Measurements from ENCODE around the gene JAKMIP2.
A peak's percentile ranks its signal among the peaks of the same experiment; 100 is the strongest.
"Not testable (repeated sequence)": the region's sequence is repeated elsewhere in the genome, so short reads cannot be mapped to it uniquely, and the experiment has no call there.

Gene JAKMIP2

GRCh38 chr5:147782110-147783028, at the start of gene JAKMIP2:
Gene JAKMIP2 (minus strand): TSS chr5:147782728. CDS start chr5:147671806, 110,922 bp downstream.
- peak; percentile 83 for DNase-seq

DNA sequence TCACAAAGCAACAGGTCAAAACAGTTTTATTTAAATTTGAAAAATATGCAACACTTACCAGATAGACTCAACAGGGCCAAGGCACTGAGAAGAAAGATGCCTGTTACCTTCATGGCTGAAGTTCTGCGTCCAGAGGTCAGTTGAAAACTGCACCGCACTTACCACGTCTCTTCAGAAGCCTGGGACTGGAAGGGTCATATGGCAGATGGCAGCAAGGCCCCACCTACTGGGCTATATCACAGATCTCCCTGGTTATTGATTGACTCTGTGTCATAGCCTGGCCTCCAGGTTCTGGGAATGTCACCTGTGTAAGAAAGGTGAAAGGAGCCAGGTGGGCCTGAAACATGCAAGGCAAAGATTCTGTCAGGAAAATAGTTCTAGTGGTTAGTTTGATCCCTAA, 48.9 kb upstream of the JAKMIP2 start, which contains the start of gene SPINK1:
SPINK1 (minus strand) TSS at position 207 of the 400 bp plus-strand sequence; CDS start at position 113, 94 bp downstream.
- no peak for DNase-seq

DNA sequence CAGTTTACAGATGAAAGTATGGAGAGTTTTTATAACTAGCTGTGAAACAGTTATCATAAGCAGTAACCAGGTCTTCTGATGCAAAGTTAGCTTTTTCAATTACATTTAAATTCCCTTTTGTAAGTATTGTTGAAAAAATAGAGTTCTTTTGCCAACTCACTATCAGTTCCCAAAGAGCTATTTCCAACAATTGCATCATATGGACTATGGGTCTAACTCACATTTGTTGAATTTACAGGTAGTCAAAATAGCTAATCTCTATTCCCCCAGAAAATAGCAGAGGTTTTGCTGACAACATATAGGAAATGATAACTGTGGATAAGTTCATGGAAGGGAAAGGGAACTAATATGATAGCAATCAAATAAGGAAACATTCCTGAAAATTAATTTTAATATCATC, 47.5 kb upstream of the JAKMIP2 start:
- peak; percentile 14 for DNase-seq

DNA sequence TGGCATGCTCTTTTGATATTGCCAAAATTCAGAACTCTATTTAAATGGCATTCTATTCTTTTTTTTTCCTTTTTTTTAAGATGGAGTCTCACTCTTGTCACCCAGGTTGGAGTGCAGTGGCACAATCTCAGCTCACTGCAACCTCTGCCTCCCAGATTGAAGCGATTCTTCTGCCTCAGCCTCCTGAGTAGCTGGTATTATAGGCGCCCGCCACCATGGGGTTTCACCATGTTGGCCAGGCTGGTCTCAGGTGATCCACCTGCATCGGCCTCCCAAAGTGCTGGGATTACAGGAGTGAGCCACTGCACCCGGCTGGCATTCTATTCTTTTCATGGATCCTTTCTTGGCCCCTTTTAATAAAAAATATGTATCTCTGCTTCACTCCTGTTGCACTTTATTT, 44.5 kb upstream of the JAKMIP2 start:
- DNase-seq = not testable (repeated sequence)

GRCh38 chr5:147826361-147826760, 43.8 kb upstream of the JAKMIP2 start:
- no peak for DNase-seq

DNA sequence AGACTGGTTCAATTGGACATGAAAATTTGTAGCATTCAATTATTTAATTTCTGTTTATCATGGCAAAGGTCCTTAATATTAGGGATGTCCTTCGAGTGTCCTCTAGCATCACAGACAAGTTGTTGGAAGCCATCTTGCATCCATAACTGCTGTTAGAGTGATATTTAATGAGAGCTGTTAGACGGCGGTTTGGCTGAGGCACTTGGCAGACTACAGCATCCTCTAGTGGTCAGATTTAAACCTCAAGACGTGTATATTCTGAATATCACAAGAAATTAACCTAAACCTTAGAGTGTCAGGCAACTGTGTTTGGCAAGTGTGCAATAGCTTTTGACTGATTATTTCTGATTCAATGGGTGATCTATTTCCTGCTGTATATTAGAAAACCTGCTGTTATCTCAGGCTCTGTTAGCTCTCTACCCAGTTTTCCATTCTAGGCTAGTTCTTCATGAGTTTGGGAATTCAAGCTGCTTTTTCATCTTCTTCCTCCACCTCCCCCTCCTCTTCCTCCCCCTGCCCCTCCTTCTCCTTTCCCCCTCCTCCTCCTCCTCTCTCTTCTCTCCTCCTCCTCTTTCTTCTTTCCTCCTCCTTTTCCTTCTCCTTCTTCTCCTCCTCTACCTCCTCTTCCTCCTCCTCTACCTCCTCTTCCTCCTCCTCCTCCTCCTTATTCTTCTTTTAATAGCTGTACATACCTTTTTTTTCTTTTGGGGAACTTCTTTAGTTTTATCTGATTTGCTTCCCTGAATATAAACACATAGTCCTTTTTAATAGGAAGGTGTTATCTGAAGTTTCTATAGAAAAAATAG, 40.4 kb upstream of the JAKMIP2 start:
- DNase-seq = peak; percentile 64

DNA sequence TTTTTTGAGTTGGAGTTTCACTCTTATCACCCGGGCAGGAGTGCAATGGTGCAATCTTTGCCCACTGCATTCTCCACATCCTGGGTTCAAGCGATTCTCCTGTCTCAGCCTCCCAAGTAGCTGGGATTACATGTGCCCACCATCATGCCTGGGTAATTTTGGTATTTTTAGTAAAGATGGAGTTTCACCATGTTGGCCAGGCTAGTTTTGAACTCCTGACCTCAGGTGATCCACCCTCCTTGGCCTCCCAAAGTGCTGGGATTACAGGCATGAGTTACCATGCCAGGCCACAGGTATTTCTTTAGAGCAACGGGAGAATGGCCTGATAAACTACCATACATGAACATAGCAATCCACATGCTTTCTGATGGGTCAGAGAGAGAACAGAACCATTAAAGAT, 39.7 kb upstream of the JAKMIP2 start:
- not testable (repeated sequence) for DNase-seq

- no peak for DNase-seq
Observed at GRCh38 chr5:147821766-147822165, 39.2 kb upstream of the JAKMIP2 start.

DNA sequence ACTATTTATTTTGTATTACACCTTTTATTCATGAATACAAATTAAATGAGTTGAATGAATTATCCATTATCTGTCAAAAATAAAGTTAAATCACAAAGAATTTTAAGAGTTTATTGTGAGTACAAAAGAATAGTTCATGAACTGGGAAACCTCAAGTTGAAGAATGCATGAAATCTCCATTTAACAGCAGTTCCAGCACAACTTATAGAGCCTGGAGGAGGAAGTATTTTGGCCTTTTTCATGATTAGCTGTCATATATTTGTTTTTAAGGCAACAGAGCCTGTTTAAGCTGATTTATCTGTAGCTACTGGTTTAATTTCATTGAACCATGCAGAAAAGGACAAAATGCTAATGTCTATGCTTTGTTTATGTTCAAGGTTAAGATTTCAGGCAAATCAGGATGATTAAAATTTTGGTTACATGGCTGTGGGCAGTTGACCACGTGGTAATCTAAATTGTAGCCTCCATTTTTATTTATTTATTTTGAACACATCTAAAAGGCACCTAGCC, 36.8 kb upstream of the JAKMIP2 start:
- DNase-seq = no peak

DNA sequence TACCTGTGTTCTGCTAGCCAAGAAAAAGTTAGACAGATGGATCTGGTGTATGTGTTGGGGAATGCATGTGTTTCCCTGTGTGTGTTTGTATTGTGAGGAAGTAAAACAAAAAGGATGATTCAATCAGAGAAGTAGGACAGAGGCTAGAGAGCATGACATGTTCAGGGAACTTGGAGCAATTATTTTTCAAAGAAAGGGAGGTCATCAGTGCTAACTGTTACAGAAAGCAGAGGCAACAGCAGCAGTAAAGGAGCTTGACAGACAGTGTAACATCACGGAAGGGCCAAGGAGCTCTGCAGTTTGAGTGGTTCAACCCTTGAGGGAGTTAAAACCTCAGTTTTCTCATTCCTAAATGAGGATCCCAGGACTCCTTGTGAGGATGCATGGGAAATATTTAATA, 35.8 kb upstream of the JAKMIP2 start:
- no peak for DNase-seq

DNA sequence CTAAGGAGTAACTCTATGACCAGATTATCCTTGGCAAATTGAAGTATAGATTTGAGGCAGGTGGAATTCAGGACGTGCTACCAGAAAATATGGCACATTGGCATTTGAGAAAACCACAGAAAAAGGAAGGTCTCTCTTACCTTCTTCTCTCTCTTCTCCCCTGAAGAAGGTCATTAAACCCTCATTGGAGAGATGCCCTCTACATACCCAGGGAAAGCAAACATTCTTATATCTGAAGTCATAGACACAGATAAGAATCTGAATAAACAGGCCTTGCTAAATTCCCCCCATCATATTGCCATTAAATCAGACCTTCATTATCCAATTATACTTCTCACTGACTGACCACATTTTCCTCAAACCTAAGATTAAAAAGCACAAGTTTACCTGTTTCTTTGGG, 31.2 kb upstream of the JAKMIP2 start:
- no peak for DNase-seq

DNA sequence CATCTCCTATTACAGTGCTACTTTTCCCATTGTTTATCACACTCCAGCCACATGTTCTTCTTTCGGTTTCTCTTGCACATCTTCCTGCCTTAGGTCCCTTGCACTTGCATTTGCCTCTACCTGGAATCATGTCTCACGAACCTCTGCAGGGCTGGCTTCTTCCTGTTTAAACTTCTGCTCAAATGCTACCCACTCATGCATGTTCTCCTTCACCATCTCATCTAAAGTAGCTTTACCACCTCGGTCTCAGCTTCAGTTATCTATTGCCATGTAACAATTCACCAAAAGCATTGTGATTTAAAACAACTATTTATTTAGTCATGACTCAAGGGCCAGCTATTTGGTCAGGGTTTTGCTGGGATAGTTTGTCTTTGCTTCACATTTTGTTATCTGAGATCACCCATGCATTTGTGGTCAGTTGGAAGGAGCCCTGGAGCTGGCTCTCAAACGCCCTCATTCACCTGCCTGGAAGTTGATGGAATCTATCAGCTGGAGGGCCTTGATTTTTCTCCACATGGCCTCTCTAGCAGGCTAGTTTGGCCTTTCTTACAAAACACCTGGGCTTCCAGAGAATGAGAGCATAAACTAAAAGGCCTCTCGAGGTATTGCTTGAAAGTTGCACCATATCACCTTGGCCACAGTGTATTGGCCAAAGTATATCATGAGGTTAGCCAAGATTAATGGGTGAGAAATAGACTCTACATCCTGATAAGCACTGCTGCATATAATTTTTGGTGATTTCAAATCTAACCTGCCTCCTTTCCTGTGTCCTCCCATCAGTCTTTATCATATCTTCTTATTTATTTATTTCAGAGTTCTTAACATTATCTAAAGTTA, 27.5 kb upstream of the JAKMIP2 start:
- no peak for DNase-seq

DNA sequence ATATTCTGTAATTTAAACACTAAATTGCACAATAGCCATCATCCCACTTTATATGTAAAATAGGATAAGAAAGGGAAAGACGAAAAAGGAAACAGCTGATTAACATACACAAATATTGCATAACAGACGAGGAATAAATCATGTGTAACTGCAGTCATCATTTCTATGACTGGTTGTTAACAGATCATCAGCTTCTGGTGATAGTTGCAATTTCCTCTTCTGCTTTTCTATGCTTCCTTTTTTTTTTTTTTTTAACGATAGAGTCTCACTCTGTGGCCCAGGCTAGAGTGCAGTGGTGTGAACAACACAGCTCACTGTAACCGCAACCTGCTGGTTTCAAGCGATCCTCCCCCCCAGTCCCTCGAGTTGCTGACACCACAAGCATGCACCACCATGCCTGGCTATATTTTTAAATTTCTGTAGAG, 22.5 kb upstream of the JAKMIP2 start:
- no peak for DNase-seq

DNA sequence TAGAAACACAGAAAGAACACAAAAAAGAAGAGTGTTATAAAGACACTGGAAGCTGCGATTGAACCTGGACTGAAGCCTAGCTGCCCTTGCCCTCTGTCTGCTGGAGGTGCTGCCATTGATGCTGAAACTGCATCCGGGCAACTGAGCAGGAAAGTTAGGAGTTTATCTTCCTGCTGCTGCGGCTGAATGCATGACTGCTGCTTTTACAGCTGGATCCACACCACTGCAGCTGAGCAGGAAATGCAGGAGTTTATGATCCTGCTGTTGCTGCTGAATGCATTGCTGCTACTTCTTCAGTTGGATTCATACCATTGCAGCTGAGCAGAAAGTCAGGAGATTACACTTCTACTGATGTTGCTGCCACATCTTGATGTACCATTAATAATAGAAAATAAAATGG, 21.8 kb upstream of the JAKMIP2 start:
- no peak for DNase-seq

- no peak for DNase-seq
Observed at GRCh38 chr5:147803926-147804325, 21.4 kb upstream of the JAKMIP2 start.

DNA sequence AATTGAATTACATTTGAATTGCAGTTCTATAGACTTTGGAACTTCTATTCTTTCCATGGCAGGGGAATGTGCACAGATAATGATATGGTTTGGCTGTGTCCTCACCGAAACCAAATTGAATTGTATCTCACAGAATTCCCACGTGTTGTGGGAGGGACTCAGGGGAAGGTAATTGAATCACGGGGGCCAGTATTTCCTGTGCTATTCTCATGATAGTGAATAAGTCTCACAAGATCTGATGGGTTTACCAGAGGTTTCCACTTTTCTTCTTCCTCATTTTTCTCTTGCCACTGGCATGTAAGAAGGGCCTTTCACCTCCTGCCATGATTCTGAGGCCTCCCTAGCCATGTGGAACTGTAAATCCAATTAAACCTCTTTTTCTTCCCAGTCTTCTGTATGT, 20.6 kb upstream of the JAKMIP2 start:
- DNase-seq = not testable (repeated sequence)

GRCh38 chr5:147801461-147801860, 18.9 kb upstream of the JAKMIP2 start:
- no peak for DNase-seq

DNA sequence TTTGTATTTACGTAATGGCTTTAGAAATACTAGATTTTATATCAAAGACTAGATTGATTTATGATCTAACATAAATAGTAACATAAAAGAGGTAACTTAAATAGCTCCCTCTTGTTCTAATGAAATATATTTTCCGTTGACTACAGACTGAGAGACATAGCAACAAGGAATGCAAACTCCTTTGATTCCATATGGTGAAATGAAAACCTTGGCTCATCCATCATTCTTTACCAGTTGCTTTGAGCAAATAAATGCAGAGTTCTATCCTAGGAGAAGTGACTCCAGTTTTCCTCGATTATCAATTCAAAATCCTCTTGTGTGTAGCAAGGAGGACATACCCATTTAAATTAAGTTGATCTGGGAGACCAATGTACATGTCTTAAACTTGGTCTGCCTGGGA, 18.0 kb upstream of the JAKMIP2 start:
- DNase-seq = no peak

- DNase-seq = no peak
Observed at GRCh38 chr5:147796556-147797308, 14.2 kb upstream of the JAKMIP2 start.

- no peak for DNase-seq
Observed at GRCh38 chr5:147791181-147791580, 8.7 kb upstream of the JAKMIP2 start.

DNA sequence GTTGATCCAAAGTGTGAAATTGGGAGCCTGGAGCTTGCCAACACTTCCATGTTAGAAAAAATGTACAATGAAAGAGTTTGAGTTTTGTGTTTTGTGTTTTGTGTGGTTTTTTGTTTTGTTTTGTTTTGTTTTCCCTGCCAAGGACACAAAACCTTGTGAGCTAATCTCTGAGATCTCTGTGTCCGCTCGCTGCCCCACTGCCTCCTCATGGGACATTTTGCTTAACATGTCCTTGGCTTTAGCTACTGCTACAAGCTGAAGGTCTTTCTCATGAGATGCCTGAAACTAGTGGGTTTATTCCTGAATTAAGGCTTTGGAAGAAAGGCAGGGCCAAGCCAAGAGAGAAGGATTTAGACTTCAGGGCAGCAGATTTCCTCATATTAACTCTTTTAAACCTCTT, 7.3 kb upstream of the JAKMIP2 start:
- no peak for DNase-seq

DNA sequence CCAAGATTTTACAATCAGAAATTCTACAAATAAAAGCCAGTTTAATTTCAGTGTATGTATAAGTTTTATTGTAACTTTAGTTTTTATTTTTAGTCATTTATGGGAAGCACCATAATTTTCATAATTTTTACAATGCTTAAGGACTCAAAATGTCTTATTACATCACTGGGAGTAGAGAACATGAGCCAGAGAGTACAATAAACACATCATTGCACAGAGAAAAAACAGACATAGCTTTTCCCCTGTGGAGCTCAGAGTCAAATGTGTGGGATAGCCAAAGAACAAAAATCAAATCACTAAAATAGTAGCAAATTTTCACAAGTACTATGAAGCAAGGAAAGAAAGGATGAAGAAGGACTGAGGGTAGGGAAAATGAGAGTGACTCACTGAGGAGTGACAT, 5.5 kb upstream of the JAKMIP2 start:
- DNase-seq = no peak

All from fibroblast of upper back skin (primary cell).